HK-2 (cell line): ENCODE results near the gene PTPRD.
A peak's percentile ranks its signal among the peaks of the same experiment; 100 is the strongest.

Experiments
- DNase-seq: peaks from one replicate; pipeline ENCODE4 v3.0.0-alpha.2; 2018; ENCODE audit not compliant: unreplicated experiment

PTPRD gene

GRCh38 chr9:9892217-9892616 is 720.6 kb downstream of the PTPRD start:
- DNase-seq: no peak

GRCh38 chr9:9881692-9882091 is 731.1 kb downstream of the PTPRD start:
- no peak for DNase-seq

- DNase-seq: no peak
These were observed 738.5 kb downstream of the PTPRD start for GRCh38 chr9:9874270-9874669.

- DNase-seq: no peak
These were observed 750.5 kb downstream of the PTPRD start for GRCh38 chr9:9862235-9862810.

GRCh38 chr9:9855177-9856078 is 757.4 kb downstream of the PTPRD start:
- no peak for DNase-seq

- no peak for DNase-seq
These were observed 765.1 kb downstream of the PTPRD start for GRCh38 chr9:9847750-9848149.

GRCh38 chr9:9846557-9846956 is 766.2 kb downstream of the PTPRD start:
- DNase-seq: no peak

- no peak for DNase-seq
These were observed 792.4 kb downstream of the PTPRD start for GRCh38 chr9:9820436-9820835.

- DNase-seq: no peak
These were observed 792.9 kb downstream of the PTPRD start for GRCh38 chr9:9819886-9820285.

GRCh38 chr9:9817176-9817575 is 795.6 kb downstream of the PTPRD start:
- no peak for DNase-seq

- DNase-seq: no peak
These were observed 808.7 kb downstream of the PTPRD start for GRCh38 chr9:9804109-9804508.

- DNase-seq: no peak
These were observed 813.5 kb downstream of the PTPRD start for GRCh38 chr9:9799287-9799686.

GRCh38 chr9:9792144-9792857 is 820.5 kb downstream of the PTPRD start:
- DNase-seq: no peak

- no peak for DNase-seq
These were observed 821.2 kb downstream of the PTPRD start for GRCh38 chr9:9791611-9792010.

GRCh38 chr9:9790216-9790872 is 822.5 kb downstream of the PTPRD start:
- DNase-seq: peak; percentile 2

GRCh38 chr9:9783711-9784110 is 829.1 kb downstream of the PTPRD start:
- DNase-seq: no peak

GRCh38 chr9:9783211-9783610 is 829.6 kb downstream of the PTPRD start:
- DNase-seq: no peak

- no peak for DNase-seq
These were observed 834.5 kb downstream of the PTPRD start for GRCh38 chr9:9778293-9778692.

GRCh38 chr9:9774471-9774870 is 838.3 kb downstream of the PTPRD start:
- no peak for DNase-seq

- DNase-seq: no peak
These were observed 841.5 kb downstream of the PTPRD start for GRCh38 chr9:9771314-9771713.

GRCh38 chr9:9764821-9765220 is 848.0 kb downstream of the PTPRD start:
- DNase-seq: no peak

GRCh38 chr9:9754186-9754585 is 858.6 kb downstream of the PTPRD start:
- no peak for DNase-seq
